GM19372 (cell line): ENCODE measurements around the gene ZBTB34.

Experiments
- ATAC-seq: cut with Tn5 transposase; IDR thresholded peaks from one replicate; pipeline ENCODE4 v1.9.1; 2021; ENCODE audit warnings: mild to moderate bottlenecking, low read depth, moderate library complexity; ENCODE audit not compliant: unreplicated experiment

ZBTB34 gene

DNA sequence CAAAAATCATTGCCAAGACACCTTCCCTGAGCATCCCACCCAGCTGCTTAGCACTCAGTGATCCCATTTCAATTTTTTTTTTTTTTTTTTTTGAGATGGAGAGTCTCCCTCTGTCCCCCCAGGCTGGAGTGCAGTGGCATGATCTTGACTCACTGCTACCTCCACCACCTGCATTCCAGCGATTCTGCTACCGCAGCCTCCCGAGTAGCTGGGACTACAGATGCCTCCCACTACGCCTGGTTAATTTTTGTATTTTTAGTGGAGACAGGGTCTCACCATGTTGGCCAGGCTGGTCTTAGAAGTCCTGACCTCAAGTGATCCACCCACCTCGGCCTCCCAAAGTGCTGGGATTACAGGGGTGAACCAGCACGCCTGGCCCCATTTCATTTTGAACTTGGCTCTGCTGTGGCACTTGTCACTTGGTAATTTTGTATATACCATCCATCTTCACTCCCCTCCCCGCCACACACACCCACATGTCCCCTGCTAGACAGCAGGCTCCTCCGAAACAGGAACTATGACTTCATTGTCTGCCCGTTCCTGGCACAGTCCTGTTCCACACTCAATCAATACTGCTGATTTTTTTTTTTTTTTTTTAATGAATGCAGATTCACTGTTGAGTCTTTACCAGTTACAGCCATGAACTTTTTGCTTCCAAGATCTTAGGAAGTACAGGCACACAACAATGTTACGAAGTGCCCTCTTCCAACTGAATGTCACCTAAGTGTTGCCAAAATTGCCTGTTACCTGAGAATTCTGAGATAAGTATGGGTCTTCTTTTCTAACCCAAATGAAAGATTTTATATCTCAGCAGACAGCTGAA lies 17.3 kb upstream of the ZBTB34 start:
- ATAC-seq, result no peak

DNA sequence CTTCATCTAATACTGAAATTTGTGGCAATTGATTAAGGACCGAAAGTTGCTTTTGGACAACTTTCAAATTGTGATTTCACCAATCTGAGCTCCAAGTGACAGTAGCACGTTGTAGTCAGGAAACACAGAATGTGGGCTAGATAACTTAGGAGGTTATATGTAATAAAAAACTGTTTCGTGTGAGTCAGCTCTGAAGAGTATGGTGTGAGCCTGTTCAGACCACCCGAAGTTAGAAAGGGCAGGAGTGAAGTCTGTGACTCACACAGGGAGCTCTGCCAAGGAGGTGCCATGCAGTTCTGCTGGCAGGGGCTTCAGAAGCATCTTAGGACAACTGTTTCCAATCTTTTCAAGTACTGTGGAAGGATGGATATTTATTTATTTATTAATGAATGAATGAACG lies 16.4 kb upstream of the ZBTB34 start:
- ATAC-seq, result no peak

DNA sequence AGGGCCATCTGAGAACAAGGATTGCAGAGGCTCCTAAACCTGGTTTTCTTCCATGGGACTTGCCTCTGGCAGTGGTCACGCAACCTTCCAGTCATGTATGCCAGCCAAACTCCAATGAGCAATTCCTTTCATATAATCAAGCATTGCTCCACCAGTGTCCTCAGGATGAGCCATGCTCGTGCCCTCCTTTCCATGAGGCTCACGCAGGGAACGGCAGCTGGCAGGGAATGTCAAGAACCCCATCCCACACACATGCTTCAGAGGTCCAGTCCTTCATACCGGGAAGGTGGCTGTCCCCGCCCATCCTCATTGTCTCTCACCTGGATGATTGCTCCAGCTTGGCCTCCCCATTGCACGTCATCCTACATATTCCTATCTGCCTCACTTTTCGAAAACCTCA lies 13.4 kb upstream of the ZBTB34 start:
- no peak for ATAC-seq

- ATAC-seq, result no peak
These were observed 10.7 kb upstream of the ZBTB34 start for GRCh38 chr9:126849591-126850225.

DNA sequence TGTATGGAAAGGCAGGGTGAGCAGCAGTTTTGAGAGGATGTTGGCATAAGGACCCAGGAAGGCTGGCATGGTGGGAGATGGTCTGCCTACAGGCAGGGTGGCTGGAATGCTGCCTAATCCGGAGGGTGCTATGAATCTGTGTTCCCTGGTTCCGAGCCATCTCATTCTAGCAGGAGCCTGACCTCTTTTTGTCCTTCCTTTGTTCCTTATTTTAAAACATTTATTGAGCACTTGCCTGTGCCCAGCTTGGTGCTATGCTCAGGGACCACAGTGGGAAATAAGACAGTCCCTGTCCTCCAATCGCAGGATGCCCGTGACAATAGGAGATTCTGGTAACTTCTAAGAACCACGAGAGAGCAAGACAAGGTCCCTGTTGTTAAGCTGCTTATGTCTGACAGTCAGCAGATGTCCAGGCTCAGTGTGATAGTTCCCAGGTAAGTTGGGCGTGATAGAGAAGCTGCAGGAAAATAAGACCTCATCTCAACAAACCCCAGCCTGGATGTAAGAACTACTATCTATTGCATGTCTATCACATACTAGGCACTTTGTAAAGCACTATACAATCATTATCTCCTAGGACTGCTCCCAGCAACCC lies 9.1 kb upstream of the ZBTB34 start:
- no peak for ATAC-seq

DNA sequence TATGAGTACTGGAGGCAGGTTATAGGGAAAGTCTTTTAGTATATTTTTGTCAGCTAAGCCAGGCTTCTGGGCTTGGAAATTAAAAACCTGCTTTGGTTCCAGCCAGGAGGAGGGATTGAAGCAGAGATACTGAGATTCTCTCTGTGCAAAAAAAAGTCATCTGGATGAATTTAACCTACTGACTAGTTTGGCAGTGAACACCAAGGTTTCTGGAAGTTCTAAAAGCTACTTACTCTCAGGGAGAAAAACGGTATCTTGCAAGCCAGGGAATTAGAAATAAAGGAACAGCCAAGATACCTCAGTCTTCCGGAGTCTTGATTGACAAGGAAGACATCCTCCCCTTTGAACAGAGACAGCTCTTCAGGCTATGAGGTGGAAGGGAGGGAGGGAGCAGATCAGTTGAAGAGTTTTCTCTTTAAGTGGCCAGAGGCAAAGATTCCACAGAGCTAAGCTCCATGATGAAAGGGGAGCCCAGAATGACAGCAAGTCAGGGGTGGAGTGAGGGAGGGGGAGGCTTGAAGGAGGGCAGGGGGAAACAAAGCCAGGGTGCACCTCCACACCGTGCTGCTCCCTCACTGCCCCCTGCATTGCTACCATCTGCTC lies 8.3 kb upstream of the ZBTB34 start:
- ATAC-seq, result no peak

DNA sequence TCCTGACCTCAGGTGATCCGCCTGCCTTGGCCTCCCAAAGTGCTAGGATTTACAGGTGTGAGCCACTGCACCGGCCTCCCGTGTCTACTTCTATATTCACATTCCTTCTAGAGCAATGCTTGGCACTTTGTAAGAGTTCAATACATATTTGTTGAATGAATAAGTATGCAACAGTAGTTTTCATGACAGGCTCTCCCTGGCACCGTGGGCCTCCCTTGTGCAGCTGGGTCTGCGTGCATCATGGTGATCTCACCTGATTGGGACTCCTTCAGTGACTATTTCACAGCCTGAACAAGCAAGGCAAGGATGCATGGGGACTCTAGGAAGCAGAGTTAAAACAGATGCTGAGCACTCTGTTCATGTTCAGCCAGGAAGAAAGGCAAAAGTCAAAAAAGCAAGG lies 6.8 kb upstream of the ZBTB34 start:
- ATAC-seq, result no peak

DNA sequence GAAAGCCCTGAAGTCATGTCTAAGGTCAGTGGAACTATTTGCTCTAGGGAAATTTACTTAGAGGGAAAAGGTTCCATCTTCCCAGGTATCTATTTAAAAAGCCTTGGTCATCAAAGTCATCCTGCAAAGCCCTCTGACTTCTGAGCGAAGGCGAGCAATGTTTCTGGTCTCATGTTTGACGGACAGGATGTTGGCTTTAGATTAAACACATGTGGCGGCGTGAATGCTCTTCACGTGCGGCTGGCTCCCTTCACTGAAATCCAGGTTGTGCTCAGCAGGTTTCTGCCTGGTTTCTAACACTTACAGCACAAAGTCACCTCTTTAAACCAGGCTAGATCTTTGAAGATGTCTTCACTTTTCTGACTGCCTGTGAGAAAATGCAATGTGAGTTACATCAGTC lies 5.7 kb upstream of the ZBTB34 start:
- no peak for ATAC-seq

DNA sequence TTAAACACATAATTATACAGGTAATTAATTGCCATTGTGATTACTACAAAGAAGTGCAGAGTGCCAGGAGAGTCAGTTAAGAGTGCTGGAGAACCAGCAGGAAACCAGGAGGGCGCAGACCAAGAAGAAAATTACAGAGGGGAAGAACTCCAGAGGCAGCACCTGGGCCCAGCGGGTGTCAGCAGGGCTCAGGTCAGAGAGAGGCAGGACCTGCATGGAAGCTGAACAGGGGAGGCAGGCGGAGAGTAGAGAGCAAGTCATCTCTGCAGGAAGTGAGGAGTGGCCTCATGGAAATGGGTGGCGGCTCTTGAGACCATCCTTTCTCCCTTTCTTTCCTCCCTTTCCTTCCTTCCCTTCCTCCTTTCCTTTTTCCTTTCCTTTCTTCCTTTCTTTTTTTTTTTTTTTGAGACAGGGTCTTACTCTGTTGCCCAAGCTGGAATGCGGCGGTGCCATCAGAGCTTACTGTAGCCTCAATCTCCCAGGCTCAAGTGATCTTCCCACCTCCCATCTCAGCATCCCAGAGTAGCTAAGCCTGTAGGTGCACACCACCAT lies 4.0 kb upstream of the ZBTB34 start:
- no peak for ATAC-seq

DNA sequence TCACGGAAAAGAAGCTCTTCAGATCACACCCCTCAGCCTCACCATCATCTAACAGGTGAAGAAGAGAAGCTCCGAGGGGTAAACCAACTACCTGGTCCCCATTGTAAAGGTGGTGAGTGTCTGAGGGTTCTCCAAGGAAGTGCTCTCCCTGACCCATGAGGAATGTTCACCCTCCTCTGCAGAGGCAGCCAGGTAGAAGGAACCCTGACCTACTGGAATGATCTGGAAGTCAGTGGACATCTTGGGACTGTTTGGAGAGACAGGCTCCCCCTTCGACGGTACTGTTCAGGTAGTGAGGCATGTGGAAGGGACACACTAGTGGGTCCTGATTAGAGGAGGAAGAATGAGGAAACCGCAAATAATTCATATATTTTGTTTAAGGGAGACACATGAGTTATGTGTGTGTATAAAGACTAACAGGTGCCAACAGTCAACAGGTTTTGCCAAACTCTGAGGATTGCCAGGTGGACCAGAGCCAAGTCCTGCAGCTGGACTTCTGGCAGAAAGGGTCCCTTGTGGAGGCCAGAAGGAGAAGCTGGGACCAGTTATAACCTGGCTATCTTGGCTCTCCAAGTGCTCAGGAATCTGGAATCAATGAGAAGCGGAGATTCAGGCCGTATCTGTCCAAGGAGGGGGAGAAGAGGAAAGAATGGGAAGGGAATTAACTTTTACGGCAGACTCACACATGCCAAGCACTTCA lies 3.0 kb upstream of the ZBTB34 start:
- ATAC-seq, result no peak

DNA sequence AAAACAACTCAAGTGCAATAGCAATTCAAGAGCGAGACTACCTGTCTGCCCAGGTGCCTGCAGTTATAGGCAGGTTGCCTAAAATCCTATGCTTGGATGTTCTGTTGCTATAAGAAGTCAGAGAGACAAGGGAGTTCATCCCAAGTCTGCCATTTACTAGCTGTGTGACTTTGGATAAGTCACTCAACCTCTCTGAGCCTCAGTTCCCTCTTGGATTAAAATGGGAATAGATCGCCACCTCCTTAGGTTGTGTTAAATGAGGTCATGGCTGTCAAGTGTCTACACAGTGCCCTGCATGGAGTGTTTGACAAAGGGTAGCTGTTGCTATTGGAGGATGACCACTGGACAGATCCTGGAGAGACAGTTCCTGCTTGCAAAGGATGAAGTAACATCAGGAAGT lies 1.3 kb upstream of the ZBTB34 start:
- ATAC-seq, result no peak

- ATAC-seq, result peak; percentile 30
These were observed 473 bp downstream of the ZBTB34 start for GRCh38 chr9:126860757-126861466.

DNA sequence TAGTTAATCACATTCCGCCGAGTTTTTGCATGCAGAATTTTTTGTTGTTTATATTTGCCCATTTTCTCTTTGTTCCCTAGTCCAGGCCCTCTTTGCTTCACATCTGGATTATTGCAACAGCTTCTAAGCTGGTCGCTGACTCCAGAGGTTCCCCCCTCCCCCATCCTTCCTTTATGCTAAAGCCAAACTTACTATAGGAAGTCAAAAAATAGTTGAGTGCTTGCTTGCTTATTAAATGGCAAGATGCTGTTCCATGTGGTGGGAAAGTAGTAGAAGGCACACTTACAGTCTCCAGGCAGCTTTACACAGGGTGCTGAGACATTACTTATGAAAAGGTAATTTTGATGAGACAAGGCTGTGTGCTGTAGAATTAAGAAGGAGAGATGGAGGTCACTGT lies 1.3 kb downstream of the ZBTB34 start:
- no peak for ATAC-seq

DNA sequence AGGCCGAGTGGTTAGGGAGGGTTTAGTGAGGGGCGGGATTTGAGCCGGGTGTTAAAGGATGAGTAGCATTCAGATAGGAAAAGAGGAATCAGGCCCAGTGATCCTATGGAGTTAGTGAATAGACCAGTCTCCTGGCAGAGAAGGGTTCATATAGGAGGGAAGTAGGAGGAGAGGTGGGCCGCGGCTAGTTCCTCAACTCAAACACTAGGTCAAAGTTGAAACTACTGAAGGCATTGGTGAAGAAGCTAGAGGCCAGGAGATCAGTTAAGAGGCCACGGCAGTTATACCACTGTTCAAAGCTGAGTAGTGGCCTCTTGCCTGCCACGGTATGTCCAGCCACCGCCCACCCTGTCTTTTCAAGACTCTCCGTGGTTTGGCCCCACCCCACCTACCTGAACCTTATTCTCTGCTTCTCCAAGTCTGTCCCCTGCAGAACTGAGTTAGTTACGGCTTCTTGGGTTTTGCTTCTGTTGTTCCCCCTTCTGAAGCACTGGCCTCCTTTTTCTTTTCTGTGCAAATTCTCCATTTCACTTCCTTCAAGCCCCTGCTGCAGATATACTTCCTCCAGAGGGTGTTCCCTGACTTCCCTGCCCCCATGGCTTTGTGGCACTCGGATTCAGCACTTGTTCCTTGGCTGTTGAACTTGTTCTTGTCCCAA lies 1.8 kb downstream of the ZBTB34 start:
- no peak for ATAC-seq

GRCh38 chr9:126864771-126865170 lies 4.3 kb downstream of the ZBTB34 start:
- ATAC-seq, result no peak

DNA sequence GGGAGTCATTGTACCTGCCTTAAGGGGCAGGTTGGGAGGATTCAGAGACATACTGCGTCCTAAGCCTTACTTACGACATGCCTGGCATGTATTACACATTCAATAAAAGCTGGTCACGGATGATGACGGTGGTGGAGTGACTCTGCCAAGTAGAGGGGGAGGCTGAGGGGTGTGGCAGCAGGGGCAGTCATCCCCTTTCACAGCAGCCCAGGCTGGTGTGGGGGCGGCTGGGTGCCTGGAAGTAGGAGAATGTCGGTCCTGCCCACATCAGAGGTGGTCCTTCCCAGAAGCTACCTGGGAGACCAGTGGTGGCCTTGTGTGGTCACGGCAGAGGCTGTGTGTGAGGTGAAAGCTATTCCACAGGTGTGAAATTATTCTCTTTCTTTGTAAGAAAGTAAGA lies 8.9 kb downstream of the ZBTB34 start:
- ATAC-seq, result no peak

DNA sequence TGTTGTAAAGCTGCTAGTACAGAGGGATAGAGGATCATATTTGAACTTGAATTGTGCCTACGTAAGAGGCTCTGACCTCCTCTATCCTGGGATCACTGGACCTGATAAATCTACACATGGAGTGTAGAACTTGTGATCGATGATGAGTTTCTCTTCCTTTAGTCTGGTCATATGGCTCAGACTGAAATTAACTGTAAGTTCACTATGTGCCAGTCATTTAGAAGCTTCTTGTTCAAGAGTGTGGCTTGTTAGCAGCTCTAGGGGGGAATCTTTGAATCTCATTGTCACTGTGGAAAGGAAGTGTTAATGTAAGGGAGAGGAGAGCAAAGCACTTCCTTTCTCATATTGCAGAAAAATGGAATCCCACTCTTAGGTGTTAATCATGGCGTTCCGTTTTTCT lies 12.1 kb downstream of the ZBTB34 start:
- ATAC-seq, result no peak

DNA sequence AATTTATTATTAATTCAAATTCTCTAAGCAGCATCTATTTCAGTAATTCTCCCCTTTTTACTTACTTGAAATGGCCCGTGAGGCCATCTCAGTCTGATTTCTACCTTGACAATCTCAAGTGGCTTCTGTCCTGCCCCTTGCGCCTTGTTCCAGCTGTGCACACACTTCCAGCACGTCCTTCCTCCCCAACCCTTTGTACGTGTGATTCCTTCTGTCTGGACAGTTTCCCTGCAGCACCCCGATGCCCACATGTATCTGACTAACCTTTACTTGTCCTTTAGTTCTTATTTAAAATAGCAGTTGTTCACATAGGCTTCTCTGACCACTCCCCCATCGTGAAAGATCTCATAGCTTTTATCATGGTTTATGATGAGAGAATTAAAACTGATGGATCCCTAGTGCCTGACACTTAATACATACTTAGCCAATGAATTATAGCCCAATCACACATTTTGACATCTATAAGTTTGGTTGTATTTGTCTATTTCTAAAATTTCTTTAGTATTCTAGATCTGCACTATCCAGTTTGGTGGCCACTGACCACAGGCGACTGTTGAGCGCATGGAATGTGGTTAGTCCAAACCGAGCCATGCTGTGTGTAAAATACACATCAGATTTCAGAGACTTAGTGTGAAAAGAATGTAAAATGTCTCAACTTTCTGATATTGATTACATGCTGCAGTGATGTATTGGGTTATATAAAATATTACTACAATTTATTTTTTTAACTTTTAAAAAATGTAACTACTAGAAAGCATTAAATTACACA lies 14.3 kb downstream of the ZBTB34 start:
- ATAC-seq, result no peak
